Neuron (in vitro differentiated cells): Measurements from ENCODE around the gene CCZ1.
"Not testable (repeated sequence)": the region's sequence is repeated elsewhere in the genome, so short reads cannot be mapped to it uniquely, and the experiment has no call there.

Experiments
- H2AFZ ChIP-seq: one replicate; pipeline ENCODE4 v1.6.1; 2013; ENCODE audit warnings: low read depth, mild to moderate bottlenecking, inconsistent platforms, low read length, moderate library complexity
- H3K27me3 ChIP-seq: one replicate; pipeline ENCODE4 v1.6.1; 2013; ENCODE audit warnings: low read length; ENCODE audit not compliant: insufficient read depth
- H3K36me3 ChIP-seq: one replicate; pipeline ENCODE4 v1.6.1; 2013; ENCODE audit warnings: low read length; ENCODE audit not compliant: insufficient read depth
- H3K4me1 ChIP-seq: one replicate; pipeline ENCODE4 v1.6.1; 2013; ENCODE audit warnings: low read length; ENCODE audit not compliant: insufficient read depth
- H3K4me3 ChIP-seq: 2 replicates; pipeline ENCODE4 v1.5.1; 2013; ENCODE audit warnings: mild to moderate bottlenecking, low read length, moderate library complexity
- H3K9me3 ChIP-seq: one replicate; pipeline ENCODE4 v1.6.1; 2013; ENCODE audit warnings: low read length

The CCZ1 gene

DNA sequence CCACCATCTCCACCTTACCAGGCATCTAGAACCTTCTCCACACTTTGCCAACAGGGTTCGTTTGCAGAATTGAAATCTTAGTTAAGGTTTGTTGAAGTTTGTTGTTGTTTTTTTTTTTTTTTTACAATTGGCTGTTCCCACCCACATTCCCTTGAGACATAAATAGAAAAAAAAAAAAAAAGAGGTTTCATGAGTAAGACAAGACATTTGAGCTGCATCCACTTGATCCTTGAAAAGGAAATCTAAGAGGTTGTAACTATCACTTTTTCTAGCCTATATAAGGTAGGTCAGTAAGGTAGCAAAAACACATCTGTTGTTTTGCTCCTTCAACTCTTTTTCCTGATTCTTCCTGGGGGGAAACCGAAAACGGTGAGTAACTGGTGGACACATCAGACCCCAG, 18.9 kb upstream of the CCZ1 start:
- H2AFZ ChIP-seq, H3K27me3 ChIP-seq, H3K4me3 ChIP-seq, H3K36me3 ChIP-seq, H3K9me3 ChIP-seq, H3K4me1 ChIP-seq: not testable (repeated sequence)

DNA sequence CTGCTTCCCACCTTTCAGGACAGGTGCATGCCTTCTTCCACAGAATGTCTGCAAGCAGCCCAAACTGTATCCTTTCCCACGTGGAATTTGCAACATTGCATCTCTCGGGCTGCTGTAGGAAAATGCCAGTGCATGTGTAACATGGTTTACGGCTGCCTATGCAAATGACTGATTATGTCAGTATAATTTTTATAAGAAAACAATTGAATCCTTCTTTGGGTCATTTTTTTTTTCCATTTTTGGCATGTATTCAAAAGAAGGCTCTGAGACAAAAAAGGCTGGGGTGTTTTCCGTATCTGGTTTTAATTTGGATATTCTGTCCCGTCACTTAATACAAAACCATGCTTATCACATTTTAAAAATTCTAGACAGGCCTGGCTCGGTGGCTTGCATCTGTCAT, 18.4 kb upstream of the CCZ1 start:
- H3K4me3 ChIP-seq, H3K36me3 ChIP-seq, H2AFZ ChIP-seq, H3K9me3 ChIP-seq, H3K4me1 ChIP-seq, H3K27me3 ChIP-seq: not testable (repeated sequence)

DNA sequence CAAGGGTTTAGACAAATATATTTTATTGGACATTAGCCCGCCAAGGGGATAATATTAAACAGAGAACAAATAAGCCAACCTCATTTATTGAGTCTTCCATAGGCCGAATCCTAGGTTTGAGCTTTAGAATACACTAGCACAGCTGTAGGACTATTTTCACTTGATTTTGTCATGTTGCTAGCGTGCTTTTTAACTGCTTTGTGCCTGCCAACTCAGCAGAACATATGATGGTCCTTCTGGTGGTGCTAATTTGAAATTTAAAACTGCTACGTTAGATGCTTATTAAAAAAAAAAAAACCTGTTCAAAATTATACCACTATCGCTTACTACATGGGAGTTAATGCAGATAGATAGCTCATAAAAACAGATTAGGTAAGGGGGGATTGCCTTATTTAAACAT, 14.1 kb upstream of the CCZ1 start:
- not testable (repeated sequence) for H3K36me3 ChIP-seq, H3K4me1 ChIP-seq, H3K27me3 ChIP-seq, H3K4me3 ChIP-seq, H2AFZ ChIP-seq, H3K9me3 ChIP-seq

DNA sequence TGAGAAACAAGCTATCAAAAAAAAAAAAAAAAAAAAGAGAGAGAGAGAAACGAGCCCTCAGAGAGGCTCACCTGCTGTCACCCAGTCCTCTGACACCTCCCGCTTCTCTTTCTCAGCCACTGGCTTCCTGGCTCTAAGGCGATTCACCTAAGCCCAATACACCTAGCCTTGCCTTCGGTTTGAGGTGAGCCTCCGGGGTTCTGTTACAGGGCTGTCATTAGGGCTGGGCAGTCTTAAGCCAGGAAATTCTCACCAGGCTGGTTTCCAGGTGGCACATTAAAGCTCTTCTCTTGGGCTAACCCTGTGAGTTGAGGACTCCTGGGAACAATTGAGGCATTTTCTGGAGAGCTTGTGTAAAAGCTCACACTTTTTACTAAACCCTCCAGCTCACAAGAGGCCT, 10.5 kb upstream of the CCZ1 start:
- not testable (repeated sequence) for H2AFZ ChIP-seq, H3K4me1 ChIP-seq, H3K9me3 ChIP-seq, H3K36me3 ChIP-seq, H3K4me3 ChIP-seq, H3K27me3 ChIP-seq

DNA sequence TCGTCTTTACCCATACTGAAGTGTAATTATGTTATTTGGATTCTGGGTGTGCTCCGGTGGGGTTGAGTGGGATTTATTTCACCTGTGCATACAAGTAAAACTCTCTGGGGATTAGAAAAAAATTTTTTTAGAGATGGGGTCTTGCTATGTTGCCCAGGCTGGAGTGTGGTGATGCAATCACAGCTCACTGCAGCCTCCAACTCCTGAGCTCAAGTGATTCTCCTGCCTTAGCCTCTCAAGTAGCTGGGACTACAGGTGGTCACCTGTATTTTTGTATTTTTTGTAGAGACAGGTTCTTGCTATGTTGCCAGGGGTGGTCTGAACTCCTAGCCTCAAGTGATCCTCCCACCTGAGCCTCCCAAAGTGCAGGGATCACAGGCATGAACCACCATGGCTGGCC, 8.3 kb upstream of the CCZ1 start:
- not testable (repeated sequence) for H3K4me1 ChIP-seq, H3K4me3 ChIP-seq, H3K9me3 ChIP-seq, H3K27me3 ChIP-seq, H2AFZ ChIP-seq, H3K36me3 ChIP-seq

DNA sequence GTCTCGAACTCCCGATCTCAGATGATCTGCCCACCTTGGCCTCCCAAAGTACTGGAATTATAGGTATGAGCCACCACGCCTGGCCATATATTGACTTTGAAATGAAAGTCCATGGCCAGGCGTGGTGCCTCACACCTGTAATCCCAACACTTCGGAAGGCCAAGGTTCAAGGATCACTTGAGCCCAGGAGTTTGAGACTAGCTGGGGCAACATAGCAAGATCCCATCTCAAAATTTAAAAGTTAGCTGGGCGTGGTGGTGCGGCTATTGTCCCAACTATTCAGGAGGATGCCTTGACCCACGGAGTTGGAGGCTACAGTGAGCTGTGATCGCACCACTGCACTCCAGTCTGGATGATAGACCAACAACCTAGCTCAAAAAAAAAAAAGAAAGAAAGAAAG, 6.0 kb upstream of the CCZ1 start:
- Histone ChIP-seq H2AFZ (no peak overlapping the region), H3K27me3 (no peaks in the 10 kb centered on the region), H3K4me3 (no peak overlapping the region), H3K4me1 (no peaks in the 10 kb centered on the region), H3K9me3 (no peaks in the 10 kb centered on the region), H3K36me3 (no peaks in the 10 kb centered on the region)

DNA sequence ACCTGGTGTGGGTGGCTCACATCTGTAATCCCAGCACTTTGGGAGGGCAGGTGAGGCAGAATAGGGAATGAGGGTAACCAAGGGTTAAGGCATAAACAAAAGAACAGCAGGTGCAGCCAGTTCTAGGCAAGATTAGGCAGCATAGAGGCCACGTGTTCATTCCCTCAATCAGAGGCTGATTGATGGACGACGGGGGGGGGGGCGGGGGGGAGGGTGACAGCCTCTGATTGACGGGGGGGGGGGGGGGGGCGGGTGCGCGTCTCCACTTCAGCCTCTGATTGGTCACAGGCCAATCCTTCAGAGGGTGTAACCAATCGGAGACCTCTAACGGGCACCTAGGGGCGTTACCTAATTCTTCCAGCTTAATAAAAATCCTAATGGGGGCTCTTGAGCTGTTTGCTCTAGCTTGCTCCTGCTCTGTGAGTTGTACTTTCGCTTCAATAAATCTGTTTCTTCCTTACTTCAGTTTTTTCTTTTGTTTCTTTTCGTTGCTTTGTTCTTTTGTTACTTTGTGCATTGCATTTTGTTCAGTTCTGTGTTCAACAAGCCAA, 1.1 kb upstream of the CCZ1 start:
- H3K27me3 ChIP-seq, H3K36me3 ChIP-seq, H3K4me1 ChIP-seq, H2AFZ ChIP-seq, H3K4me3 ChIP-seq, H3K9me3 ChIP-seq: not testable (repeated sequence)

DNA sequence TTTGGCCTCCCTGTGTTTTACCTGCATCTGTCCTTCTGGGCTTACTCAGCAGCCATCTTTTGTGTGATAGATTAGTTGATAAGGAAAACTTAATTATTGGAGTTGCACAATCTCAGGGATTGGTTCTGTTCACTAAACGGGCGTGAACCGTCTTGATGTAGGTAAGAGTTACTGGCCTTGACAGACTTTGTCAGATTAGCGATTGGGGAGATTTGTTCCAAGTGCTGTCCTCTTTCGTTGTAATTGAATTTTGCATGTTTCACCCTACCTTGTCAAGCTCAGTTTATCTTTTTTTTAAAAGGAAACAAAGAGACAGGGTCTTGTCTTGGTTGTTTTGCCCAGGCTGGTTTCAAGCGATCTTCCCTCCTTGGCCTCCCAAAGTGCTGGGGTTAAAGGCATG, 4.5 kb downstream of the CCZ1 start:
- H3K4me3 ChIP-seq, H3K36me3 ChIP-seq, H3K9me3 ChIP-seq, H3K27me3 ChIP-seq, H2AFZ ChIP-seq, H3K4me1 ChIP-seq: not testable (repeated sequence)

DNA sequence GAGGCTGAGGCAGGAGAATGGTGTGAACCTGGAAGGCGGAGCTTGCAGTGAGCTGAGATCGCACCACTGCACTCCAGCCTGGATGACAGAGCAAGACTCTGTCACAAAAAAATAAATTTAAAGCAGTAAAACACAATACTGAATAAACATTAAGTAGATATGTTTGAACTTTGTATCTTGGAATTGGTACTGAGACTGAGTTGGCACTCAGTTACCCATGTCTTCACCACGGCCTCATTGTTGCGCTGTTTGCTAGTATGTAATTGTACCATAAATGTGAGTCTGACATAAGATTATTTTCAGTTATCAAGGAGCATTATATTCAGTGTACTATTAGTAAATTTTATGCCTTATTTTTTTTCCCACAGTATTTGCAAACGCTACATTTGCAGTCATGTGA, 6.2 kb downstream of the CCZ1 start:
- H3K4me1 ChIP-seq, H3K27me3 ChIP-seq, H3K9me3 ChIP-seq, H3K36me3 ChIP-seq, H3K4me3 ChIP-seq, H2AFZ ChIP-seq: not testable (repeated sequence)

DNA sequence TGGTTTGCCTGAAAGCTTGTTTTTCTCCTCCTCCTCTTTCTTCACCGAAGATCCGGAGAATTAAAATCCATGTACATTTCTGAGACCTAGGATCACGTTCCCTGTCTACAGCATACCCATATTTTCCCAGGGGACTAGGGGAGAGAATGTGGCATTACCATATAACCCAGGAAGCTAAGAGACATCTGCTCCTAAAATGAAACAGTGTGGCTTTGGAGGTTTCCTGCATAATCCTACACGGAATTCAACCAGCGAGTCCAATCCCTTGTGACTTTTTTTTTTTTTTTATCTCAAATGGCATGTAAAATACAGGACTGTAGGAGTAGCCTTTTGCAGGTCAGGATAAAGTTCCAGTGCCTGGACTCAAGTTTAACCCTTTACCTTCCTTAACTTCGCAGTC, 10.3 kb downstream of the CCZ1 start:
- H2AFZ ChIP-seq, H3K27me3 ChIP-seq, H3K4me3 ChIP-seq, H3K4me1 ChIP-seq, H3K36me3 ChIP-seq, H3K9me3 ChIP-seq: not testable (repeated sequence)

DNA sequence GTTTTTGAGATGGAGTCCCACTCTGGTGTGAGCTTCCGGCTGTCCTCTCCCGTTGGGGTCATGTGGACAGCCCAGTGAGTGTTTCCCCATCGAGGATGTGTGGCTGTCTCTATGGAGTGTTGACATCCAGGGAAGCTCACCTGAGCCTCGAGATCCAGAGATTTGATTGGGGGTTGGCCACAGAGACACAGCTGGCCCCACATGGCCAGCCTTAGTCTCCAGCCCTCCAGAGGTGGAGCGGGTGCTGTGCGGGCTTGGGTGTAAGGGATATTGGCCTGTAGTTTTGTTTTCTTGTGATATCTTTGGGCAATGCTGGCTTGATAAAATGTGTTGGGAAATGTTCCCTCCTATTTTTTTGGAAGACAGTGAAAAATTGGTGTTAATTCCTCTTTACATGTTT, 18.0 kb downstream of the CCZ1 start:
- H3K4me1 ChIP-seq, H3K27me3 ChIP-seq, H3K9me3 ChIP-seq, H2AFZ ChIP-seq, H3K4me3 ChIP-seq, H3K36me3 ChIP-seq: not testable (repeated sequence)

DNA sequence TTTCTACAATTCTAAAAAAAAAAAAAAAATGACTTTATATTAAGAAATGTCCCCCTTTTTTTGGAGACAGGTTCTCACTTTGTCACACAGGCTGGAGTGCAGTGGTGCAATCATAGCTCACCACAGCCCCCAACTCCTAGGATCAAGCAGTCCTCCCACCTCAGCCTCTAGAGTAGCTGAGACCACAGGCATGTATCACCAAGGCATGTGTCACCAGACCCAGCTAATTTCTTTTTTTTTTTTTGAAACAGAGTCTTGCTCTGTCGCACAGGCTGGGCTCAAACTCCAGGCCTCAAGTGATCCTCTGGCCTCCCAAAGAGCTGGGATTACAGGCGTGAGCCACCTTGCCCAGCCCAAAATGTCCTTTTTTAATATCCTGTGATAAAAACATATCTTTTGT, 25.6 kb downstream of the CCZ1 start:
- not testable (repeated sequence) for H3K4me3 ChIP-seq, H2AFZ ChIP-seq, H3K9me3 ChIP-seq, H3K36me3 ChIP-seq, H3K27me3 ChIP-seq, H3K4me1 ChIP-seq

DNA sequence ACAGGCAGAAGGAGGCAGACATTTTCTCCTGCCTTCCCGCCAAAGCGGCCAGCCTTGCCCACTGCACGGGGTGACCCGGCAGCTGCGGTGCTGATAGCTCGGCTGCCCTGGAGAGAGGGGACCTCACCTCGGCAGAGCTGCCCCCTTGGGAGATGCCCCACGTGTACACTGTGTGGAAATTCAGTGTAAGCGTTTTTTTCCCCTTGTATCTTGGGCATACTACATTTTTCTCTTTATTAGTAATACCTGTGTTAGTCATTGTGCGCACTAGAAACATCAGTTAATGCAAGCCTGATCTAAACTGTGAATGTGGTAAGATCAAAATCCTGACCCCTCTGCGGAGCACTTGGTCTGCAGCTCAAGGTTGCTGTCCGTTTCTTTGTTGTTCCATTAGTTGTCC, 26.1 kb downstream of the CCZ1 start:
- not testable (repeated sequence) for H3K4me3 ChIP-seq, H3K4me1 ChIP-seq, H2AFZ ChIP-seq, H3K36me3 ChIP-seq, H3K9me3 ChIP-seq, H3K27me3 ChIP-seq

DNA sequence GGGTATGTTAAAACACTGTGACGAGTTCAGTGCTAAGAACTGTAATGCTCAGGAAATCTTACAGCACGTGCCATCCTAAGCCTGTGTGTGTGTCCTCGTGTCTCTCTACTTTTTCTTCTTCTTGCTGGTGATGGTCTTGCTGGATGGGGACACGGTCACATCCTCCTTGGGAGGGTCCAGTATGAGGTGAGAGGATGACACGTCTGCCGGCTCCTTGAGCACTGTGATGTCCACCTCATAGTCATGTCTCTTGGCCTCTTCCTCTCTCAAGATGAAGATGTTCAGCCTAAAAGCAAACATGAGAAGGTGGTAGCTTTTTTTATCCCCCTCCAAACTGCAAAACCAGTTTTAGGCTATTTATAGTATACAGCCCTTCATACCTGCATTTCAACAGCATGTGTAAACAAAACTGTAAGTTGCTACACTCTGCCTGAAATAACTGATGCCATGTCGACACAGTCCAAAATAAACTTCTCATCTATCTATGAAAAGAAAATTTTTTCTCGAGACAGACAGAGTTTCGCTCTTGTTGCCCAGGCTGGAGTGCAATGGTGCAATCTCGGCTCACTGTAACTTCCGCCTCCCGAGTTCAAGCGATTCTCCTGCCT, 27.8 kb downstream of the CCZ1 start:
- not testable (repeated sequence) for H3K36me3 ChIP-seq, H3K27me3 ChIP-seq, H3K4me3 ChIP-seq, H3K4me1 ChIP-seq, H2AFZ ChIP-seq, H3K9me3 ChIP-seq
